ENCODE results near the gene NTMT1. TPM values are rescaled to one million over a fixed set of nuclear protein-coding genes. Genes with fewer than 3 reads are reported as not detected.

Gene NTMT1
- total RNA-seq, 1 experiment from 2014 or later, result 84.8 TPM

GRCh38 chr9:129678844-129679243 is 52.9 kb downstream of the NTMT1 start (continued):
- TF ChIP-seq REST (IDR thresholded peaks at IDR 0.05; ENCODE audit: low read depth) (no peak), ELF1 (IDR thresholded peaks at IDR 0.05; ENCODE audit: borderline replicate concordance, low read depth) (no peak), ZFX (IDR thresholded peaks at IDR 0.05) (no peak)

DNA sequence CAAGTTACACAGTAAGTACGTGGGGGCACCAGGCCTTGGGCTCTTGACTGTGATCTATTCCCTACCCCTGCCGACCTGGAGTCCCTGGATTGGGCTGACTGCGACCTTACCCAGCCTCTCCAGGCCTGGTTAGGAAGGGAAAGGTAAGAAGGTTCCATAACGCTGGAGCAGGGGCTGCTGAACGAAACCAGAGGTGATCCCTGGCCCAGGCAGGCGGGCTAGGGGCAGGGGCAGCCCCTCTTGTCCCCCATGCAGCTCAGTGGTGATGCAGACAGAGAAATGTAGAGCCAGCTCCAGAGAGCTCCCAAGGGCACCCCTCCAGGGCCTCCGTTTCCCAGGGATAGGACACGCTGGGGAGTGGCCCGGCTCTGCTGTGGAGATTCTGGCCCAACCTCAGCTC is 53.6 kb downstream of the NTMT1 start:
- no peaks in the 10 kb centered on the region for H3K9me2 ChIP-seq (ENCODE audit: insufficient read depth)
- H3K79me2 ChIP-seq (ENCODE audit: insufficient read depth, low read length), result no peaks in the 10 kb centered on the region
- ATAC-seq (no peak), DNase-seq (ENCODE audit: low read depth, low spot score) (no peak)
- CTCF ChIA-PET, result no interaction called here
- no TSS peak for BruUV-seq (replicated peaks)
- no peak overlapping the region for H2AFZ ChIP-seq (ENCODE audit: low read depth, low read length, poor library complexity, severe bottlenecking)
- H3K4me3 ChIP-seq (replicated peaks in 1 of 2; ENCODE audit: low read depth in 1 of 2, low read length in 2 of 2), result no peak overlapping the region
- intact Hi-C loops (cut with micrococcal nuclease), result no loop called here
- no peaks in the 10 kb centered on the region for H3K36me3 ChIP-seq (ENCODE audit: control insufficient read depth in 1 of 2, insufficient read depth in 2 of 2, low read length in 2 of 2)
- H4K20me1 ChIP-seq (ENCODE audit: insufficient read depth), result no peaks in the 10 kb centered on the region
- no peak overlapping the region for H3K9ac ChIP-seq (ENCODE audit: low read length)
- no peaks in the 10 kb centered on the region for H3K9me3 ChIP-seq (ENCODE audit: control insufficient read depth in 1 of 2, insufficient read depth in 1 of 2, low read depth in 1 of 2, low read length in 2 of 2)
- H3K4me1 ChIP-seq (ENCODE audit: control insufficient read depth in 1 of 2, insufficient read depth in 2 of 2, low read length in 2 of 2), result peaks cover 1 to 20% of the 10 kb centered on the region in 2 experiments; a peak in 3 of 4 replicates
- RAD21 ChIA-PET (ENCODE audit: low non-redundant PET in 1 of 2, low total read pairs in 2 of 2, uncharacterized antibody in 2 of 2, unreplicated experiment in 2 of 2), result no interaction called here
- H3K27ac ChIP-seq (ENCODE audit: low read depth, low read length), result no peak overlapping the region
- no peak overlapping the region for H3K4me2 ChIP-seq (ENCODE audit: low read length)
- no peaks in the 10 kb centered on the region for H3K27me3 ChIP-seq (ENCODE audit: insufficient read depth, low read length)
- POLR2A ChIA-PET, result interaction anchor here (1.1 kb wide), 1 partner anchor 17 kb away, joined by 6 read pairs; no protein-coding TSS in a partner anchor
- TF ChIP-seq SRF (IDR thresholded peaks at IDR 0.05; ENCODE audit: low read depth) (no peak), FOSL1 (IDR thresholded peaks at IDR 0.05; ENCODE audit: low read depth) (no peak), ZFX (IDR thresholded peaks at IDR 0.05) (no peak), ELF1 (IDR thresholded peaks at IDR 0.05; ENCODE audit: borderline replicate concordance, low read depth) (no peak), RAD21 (IDR thresholded peaks at IDR 0.05; ENCODE audit: low read depth) (no peak), EGR1 (IDR thresholded peaks at IDR 0.05; ENCODE audit: low read depth) (no peak), EZH2 (IDR thresholded peaks at IDR 0.05) (no peak), POLR2AphosphoS5 (IDR thresholded peaks at IDR 0.05; ENCODE audit: low read depth, low read length) (no peak), CEBPB (IDR thresholded peaks at IDR 0.05; ENCODE audit: low read depth) (no peak), CTCF (IDR thresholded peaks at IDR 0.05 in 2 of 3, conservative IDR thresholded peaks at IDR 0.05 in 1 of 3; ENCODE audit: borderline replicate concordance in 1 of 3, insufficient read depth in 1 of 3, low read depth in 2 of 3, low read length in 2 of 3) (no peak), JUND (IDR thresholded peaks at IDR 0.05) (no peak), POLR2A (IDR thresholded peaks at IDR 0.05; ENCODE audit: borderline replicate concordance, extremely low read depth, insufficient read depth, insufficient read length) (no peak), ZNF274 (IDR thresholded peaks at IDR 0.05; ENCODE audit: low read depth, low read length) (no peak), YY1 (IDR thresholded peaks at IDR 0.05; ENCODE audit: extremely low read depth, insufficient replicate concordance, low read depth, low read length) (no peak), SIN3A (IDR thresholded peaks at IDR 0.05; ENCODE audit: low read depth) (no peak), TCF7L2 (IDR thresholded peaks at IDR 0.05; ENCODE audit: borderline replicate concordance, extremely low read depth, insufficient read depth, insufficient read length) (no peak)
- TF ChIP-seq, protein P1, sequence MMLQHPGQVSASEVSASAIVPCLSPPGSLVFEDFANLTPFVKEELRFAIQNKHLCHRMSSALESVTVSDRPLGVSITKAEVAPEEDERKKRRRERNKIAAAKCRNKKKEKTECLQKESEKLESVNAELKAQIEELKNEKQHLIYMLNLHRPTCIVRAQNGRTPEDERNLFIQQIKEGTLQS (IDR thresholded peaks at IDR 0.05), result no peak

All from HCT116 (cell line).